ENCODE measurements around the gene GPR153.
A peak's percentile ranks its signal among the peaks of the same experiment; 100 is the strongest.

The GPR153 gene

DNA sequence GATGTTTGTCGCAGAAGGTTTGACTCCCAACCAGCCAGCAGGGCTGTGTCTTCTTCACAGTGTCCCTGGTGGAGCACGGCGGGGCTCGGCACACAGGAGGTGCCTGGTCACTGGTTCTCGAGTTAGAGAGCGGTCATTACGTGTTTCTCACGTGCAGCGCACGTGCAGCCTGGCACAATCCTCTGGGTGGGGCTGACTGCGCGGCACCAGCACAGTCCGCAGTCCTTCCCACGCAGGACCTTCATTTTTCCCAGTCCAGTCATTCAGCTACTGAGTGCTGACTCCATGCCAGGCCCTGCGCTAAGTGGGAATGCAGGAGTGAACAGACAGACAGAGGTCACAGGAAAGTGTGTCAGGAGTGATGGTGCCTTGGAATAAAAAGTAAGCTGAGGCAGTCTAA lies 46.2 kb upstream of the GPR153 start:
- peaks cover 17% of the 10 kb centered on the region for H3K4me1 ChIP-seq (ENCODE audit: insufficient read depth, poor library complexity, severe bottlenecking)
- no peaks in the 10 kb centered on the region for H3K9me3 ChIP-seq (ENCODE audit: severe bottlenecking)
- no peak overlapping the region for H3K27ac ChIP-seq (ENCODE audit: poor library complexity, severe bottlenecking)
- ATAC-seq (ENCODE audit: low read depth) (no peak), DNase-seq (ENCODE audit: low spot score) (no peak)
- TF ChIP-seq, protein P1, sequence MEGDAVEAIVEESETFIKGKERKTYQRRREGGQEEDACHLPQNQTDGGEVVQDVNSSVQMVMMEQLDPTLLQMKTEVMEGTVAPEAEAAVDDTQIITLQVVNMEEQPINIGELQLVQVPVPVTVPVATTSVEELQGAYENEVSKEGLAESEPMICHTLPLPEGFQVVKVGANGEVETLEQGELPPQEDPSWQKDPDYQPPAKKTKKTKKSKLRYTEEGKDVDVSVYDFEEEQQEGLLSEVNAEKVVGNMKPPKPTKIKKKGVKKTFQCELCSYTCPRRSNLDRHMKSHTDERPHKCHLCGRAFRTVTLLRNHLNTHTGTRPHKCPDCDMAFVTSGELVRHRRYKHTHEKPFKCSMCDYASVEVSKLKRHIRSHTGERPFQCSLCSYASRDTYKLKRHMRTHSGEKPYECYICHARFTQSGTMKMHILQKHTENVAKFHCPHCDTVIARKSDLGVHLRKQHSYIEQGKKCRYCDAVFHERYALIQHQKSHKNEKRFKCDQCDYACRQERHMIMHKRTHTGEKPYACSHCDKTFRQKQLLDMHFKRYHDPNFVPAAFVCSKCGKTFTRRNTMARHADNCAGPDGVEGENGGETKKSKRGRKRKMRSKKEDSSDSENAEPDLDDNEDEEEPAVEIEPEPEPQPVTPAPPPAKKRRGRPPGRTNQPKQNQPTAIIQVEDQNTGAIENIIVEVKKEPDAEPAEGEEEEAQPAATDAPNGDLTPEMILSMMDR (IDR thresholded peaks at IDR 0.05; ENCODE audit: poor library complexity, severe bottlenecking): no peak
- H3K36me3 ChIP-seq (ENCODE audit: low read depth): peaks cover 17% of the 10 kb centered on the region; the same call in 1 of the 2 replicates
- H3K4me3 ChIP-seq (ENCODE audit: severe bottlenecking): no peak overlapping the region
- no peaks in the 10 kb centered on the region for H3K27me3 ChIP-seq (ENCODE audit: insufficient read depth, poor library complexity, severe bottlenecking)

DNA sequence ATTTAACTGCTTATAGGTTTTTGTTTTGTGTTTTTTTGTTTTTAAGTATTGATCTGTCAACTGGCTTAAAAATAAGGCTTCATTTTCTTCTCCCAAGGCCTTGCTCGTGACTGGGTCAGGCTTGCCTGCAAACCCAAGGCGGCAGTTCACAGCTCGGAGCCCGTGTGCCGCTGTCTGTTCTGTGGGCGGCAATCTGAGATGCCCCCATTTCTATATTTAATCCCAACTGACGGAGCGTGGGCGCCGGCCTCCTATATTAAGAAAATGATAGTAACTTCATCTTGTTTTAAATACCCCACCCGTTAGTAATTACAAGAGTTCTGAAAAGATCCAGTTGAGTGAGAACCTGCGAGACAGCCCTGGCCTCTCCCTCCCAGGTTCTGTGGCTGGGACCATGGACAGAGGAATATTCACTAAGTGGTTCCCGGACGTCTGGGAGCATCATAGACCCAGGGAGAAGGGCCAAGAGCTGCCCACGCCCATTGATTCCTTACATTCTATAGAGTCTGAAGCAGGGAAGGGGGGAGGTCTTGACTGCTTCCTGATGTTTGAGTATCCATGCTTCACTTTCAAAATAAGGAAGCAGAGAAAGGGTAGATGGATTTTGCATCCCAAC lies 42.6 kb upstream of the GPR153 start:
- ATAC-seq (ENCODE audit: low read depth): no peak
- no peak for DNase-seq (ENCODE audit: low spot score)
- Histone ChIP-seq H3K9me3 (ENCODE audit: severe bottlenecking) (no peaks in the 10 kb centered on the region), H3K36me3 (ENCODE audit: low read depth) (peaks cover 17% of the 10 kb centered on the region; the same call in 1 of the 2 replicates), H3K4me1 (ENCODE audit: insufficient read depth, poor library complexity, severe bottlenecking) (peaks cover 38% of the 10 kb centered on the region), H3K27me3 (ENCODE audit: insufficient read depth, poor library complexity, severe bottlenecking) (no peaks in the 10 kb centered on the region), H3K27ac (ENCODE audit: poor library complexity, severe bottlenecking) (peak overlapping the region; percentile 85), H3K4me3 (ENCODE audit: severe bottlenecking) (no peak overlapping the region)
- TF ChIP-seq, protein P1 (IDR thresholded peaks at IDR 0.05; ENCODE audit: poor library complexity, severe bottlenecking): no peak

DNA sequence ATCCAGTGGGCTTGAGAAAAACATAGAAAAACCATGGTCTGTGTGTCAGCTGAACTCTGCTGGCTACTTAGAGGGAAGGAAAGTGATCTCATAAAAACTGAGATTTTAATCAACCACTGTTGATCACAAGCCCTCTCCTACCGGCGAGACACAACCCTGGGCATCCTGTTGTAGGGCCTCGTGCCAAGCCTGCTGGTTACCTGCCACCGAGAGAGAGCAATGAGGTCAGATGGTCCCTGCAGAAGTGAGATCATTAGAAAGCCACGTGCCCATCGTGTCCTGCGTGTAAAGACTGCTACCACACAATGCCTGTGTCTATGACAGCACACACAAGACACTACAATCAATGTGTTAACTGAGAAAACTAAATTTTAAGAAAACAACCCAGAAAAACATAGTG lies 41.7 kb upstream of the GPR153 start:
- ATAC-seq (ENCODE audit: low read depth): no peak; the same call in 2 of the 3 replicates
- TF ChIP-seq, protein P1 (IDR thresholded peaks at IDR 0.05; ENCODE audit: poor library complexity, severe bottlenecking): no peak
- H3K9me3 ChIP-seq (ENCODE audit: severe bottlenecking): no peaks in the 10 kb centered on the region
- peaks cover 17% of the 10 kb centered on the region; the same call in 1 of the 2 replicates for H3K36me3 ChIP-seq (ENCODE audit: low read depth)
- peak overlapping the region; percentile 85 for H3K27ac ChIP-seq (ENCODE audit: poor library complexity, severe bottlenecking)
- H3K4me1 ChIP-seq (ENCODE audit: insufficient read depth, poor library complexity, severe bottlenecking): peaks cover 38% of the 10 kb centered on the region
- no peaks in the 10 kb centered on the region for H3K27me3 ChIP-seq (ENCODE audit: insufficient read depth, poor library complexity, severe bottlenecking)
- no peak for DNase-seq (ENCODE audit: low spot score)
- H3K4me3 ChIP-seq (ENCODE audit: severe bottlenecking): no peak overlapping the region

DNA sequence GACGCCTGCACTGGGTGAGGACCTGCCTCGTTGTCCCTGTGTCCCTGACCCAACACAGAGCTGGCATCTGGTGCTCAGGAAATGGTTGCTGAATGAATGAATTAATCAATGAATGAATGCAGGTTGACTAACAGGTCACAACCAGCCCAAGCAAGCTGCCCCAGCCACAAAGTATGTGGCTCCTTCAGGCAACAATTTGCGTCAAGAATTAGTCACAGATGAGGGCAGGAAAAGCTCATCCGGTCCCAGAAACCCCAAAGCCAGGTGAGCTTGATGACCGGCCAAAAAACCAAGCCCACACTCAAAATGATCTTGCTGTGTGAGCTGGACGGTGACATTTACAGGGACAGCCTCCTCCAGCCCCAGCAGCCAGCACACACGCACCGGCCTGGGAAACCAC lies 40.6 kb upstream of the GPR153 start:
- Histone ChIP-seq H3K9me3 (ENCODE audit: severe bottlenecking) (no peaks in the 10 kb centered on the region), H3K27ac (ENCODE audit: poor library complexity, severe bottlenecking) (peak overlapping the region; percentile 85), H3K4me1 (ENCODE audit: insufficient read depth, poor library complexity, severe bottlenecking) (peaks cover 38% of the 10 kb centered on the region), H3K36me3 (ENCODE audit: low read depth) (peaks cover 17% of the 10 kb centered on the region; the same call in 1 of the 2 replicates), H3K4me3 (ENCODE audit: severe bottlenecking) (no peak overlapping the region), H3K27me3 (ENCODE audit: insufficient read depth, poor library complexity, severe bottlenecking) (no peaks in the 10 kb centered on the region)
- ATAC-seq (ENCODE audit: low read depth) (peak; percentile 78), DNase-seq (ENCODE audit: low spot score) (no peak)
- TF ChIP-seq, protein P1 (IDR thresholded peaks at IDR 0.05; ENCODE audit: poor library complexity, severe bottlenecking): no peak

DNA sequence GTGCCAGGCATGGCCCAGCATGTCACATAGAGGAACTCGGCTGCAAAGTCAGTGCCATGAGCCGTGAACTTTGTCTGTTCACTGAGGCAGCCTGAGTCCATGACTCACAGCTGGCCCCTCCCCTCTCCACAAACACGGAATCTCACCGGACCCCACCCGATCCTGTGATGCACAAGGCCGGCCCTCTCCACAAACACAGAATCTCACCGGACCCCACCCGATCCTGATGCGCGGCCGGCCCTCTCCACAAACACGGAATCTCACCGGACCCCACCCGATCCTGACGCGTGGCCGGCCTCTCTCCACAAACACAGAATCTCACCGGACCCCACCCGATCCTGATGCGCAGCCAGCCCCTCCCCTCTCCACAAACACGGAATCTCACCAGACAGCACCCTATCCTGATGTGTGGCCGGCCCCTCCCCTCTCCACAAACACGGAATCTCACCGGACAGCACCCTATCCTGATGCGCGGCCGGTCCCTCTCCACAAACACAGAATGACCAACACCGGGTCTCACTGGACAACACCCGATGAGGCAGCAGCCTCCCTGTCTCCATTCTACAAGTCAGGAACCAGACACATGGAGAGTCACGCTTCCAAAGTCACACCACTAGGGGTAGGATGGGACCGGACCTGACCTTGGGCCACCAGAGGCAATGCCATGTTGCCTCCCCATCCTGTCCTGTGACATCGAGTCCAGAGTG lies 39.6 kb upstream of the GPR153 start:
- ATAC-seq (ENCODE audit: low read depth) (peak; percentile 65), DNase-seq (ENCODE audit: low spot score) (no peak)
- no peaks in the 10 kb centered on the region for H3K9me3 ChIP-seq (ENCODE audit: severe bottlenecking)
- H3K36me3 ChIP-seq (ENCODE audit: low read depth): peaks cover 17% of the 10 kb centered on the region; the same call in 1 of the 2 replicates
- TF ChIP-seq, protein P1 (IDR thresholded peaks at IDR 0.05; ENCODE audit: poor library complexity, severe bottlenecking): no peak
- no peaks in the 10 kb centered on the region for H3K27me3 ChIP-seq (ENCODE audit: insufficient read depth, poor library complexity, severe bottlenecking)
- H3K4me3 ChIP-seq (ENCODE audit: severe bottlenecking): no peak overlapping the region
- H3K27ac ChIP-seq (ENCODE audit: poor library complexity, severe bottlenecking): peak overlapping the region; percentile 85
- H3K4me1 ChIP-seq (ENCODE audit: insufficient read depth, poor library complexity, severe bottlenecking): peaks cover 38% of the 10 kb centered on the region

Measured in RWPE2 (cell line).